HG03571 (cell line): Measurements from ENCODE around the gene MAGEB3.
A peak's percentile ranks its signal among the peaks of the same experiment; 100 is the strongest.
"Not testable (repeated sequence)": the region's sequence is repeated elsewhere in the genome, so short reads cannot be mapped to it uniquely, and the experiment has no call there.

Experiments
- ATAC-seq: cut with Tn5 transposase; IDR thresholded peaks from one replicate; pipeline ENCODE4 v1.9.1; 2021; ENCODE audit not compliant: unreplicated experiment

Gene MAGEB3, protein sequence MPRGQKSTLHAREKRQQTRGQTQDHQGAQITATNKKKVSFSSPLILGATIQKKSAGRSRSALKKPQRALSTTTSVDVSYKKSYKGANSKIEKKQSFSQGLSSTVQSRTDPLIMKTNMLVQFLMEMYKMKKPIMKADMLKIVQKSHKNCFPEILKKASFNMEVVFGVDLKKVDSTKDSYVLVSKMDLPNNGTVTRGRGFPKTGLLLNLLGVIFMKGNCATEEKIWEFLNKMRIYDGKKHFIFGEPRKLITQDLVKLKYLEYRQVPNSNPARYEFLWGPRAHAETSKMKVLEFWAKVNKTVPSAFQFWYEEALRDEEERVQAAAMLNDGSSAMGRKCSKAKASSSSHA

DNA sequence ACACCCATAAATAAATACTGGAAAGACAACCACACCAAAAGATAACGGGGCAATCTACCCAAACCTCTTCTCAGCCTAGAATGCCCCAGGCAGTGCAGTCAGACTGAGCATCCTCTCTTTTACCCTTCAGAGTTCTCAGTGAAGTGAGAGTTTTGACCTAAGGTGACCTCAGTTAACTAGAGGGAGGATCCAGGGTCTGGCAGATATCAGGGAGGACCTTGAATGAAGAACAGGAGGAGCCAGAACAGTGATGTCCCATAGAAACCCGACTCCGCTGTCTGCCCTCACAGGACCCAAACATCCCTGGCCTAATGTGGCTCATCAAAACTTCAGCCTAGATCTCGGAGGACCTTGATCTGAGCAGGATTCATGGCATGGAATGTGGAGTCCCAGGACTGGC lies at the start of gene MAGEB3:
Gene MAGEB3, plus strand, starts transcription at position 263 of the 400 bp plus-strand sequence. CDS start 5,268 bp downstream, outside the sequence.
- ATAC-seq: no peak

DNA sequence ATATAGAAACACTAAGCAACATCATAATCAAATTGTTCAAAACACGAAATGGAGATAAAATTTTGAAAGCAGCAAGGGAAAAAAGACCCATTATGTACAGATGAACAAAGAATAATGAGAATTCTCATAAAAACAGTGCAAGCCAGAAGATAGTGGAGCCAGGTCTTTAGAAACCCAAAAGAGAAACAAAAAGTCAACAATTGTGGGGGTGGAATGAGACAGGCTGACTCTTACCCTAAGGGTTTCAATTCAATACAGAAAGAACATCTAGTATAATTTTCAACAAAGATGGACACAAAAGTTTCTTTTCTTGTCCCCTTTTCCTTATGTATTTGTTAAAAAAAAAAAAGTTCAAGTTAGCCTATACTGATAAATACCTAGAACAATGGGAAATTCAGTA lies 49.1 kb upstream of the MAGEB3 start:
- ATAC-seq: no peak

DNA sequence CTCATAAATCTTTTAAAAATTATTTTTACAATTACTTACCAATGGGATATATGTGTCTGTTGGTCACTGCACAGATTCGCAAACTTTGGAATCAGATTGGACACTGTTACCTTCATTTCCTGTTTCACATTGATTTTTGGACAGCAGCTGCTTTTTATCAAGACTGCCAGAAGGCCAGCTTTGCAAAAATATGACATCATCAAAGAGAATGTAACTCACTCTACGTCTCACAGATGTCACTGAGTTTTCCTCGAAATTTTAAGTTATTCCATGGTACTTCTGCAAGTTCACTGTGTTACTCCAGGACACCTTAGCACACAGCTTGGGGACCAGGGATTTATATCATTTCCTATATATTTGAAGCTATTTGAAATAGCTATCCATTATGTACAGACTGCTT lies 46.9 kb upstream of the MAGEB3 start:
- no peak for ATAC-seq

DNA sequence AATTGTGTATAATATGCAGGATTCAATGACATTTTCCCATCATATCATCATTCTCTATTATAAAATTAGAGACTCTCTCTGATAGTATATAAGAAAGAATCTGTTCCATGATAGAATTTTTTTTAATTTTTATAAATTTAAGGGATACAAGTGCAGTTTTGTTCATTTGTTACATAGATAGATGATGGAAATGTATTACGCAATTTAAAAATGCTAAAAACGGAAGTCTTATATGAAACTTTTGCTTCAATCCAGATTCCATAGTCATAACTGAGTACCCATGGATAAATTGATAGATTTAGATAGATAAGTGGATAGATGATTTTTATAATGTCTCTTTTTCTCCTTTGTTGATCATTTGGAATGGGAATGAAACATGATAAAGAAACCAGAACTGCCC lies 40.0 kb upstream of the MAGEB3 start:
- ATAC-seq: no peak

DNA sequence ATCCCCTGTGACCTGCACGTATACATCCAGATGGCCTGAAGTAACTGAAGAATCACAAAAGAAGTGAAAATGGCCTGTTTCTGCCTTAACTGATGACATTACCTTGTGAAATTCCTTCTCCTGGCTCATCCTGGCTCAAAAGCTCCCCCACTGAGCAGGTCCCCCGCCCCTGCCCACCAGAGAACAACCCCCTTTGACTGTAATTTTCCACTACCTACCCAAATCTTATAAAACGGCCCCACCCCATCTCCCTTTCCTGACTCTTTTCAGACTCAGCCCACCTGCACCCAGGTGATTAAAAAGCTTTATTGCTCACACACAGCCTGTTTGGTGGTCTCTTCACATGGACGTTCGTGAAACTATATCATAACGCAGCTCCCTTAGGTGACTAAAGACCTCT lies 36.5 kb upstream of the MAGEB3 start:
- ATAC-seq: not testable (repeated sequence)

DNA sequence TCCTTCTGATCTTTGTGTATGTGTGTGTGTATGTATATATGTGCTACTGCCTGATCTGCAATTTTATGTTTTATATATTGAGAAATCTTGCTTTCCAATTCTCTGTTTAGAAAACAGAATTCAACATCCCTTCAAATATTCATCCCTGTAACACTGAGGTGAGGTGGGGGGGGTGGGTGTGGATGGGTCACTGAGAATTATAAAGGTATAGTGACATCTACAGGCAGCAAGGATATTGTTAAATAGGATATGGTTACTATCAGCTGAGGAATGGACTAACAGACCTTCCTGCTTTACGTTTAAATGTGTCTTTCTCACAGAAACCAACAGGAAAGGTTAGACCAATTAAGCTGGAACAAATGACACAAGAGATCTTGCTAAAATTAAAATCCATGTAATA lies 34.1 kb upstream of the MAGEB3 start:
- ATAC-seq: no peak

DNA sequence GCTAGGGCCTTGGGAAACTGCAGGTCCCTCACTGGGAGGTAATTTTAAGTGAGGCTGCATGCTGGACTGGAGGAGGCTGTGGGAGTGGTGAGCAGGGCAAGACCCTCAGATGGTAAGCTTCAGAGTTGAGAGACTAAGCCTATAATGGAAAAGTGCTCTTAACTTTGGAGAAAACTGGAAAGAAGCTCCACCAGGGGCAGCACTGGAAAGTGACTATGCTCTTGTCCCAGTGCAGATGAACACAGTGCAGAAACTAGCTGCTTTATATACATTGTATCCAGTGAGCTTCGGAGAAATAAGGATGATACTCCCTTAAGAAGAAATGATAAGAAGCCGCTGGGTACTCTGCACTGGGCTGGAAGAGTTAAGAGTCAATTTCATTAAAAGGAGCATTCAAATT lies 18.3 kb upstream of the MAGEB3 start:
- no peak for ATAC-seq

DNA sequence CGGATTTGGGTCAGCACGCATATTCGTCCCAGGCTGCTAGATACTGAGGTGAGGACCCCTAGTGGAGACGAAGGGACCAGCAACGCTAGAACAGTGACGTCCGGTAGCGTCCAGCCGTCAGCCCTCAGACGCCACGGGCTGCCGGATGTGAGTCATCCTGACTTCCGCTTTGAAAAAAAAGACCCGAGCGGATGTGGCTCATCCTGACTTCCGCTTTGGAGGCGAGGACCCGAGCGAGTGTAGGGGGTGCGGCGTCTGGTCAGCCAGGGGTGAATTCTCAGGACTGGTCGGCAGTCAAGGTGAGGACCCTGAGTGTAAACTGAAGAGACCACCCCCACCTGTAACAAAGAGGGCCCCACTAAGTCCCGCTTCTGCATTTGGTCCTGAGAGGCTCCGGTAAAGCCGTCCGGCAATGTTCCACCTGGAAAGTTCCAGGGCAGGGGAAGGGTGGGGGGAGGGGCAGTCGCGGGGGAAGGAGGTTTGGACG lies 15.1 kb upstream of the MAGEB3 start, which contains the start of gene MAGEB2:
Gene MAGEB2, plus strand, starts transcription at position 207 of the 487 bp plus-strand sequence. CDS start 3,018 bp downstream, outside the sequence.
- no peak for ATAC-seq

DNA sequence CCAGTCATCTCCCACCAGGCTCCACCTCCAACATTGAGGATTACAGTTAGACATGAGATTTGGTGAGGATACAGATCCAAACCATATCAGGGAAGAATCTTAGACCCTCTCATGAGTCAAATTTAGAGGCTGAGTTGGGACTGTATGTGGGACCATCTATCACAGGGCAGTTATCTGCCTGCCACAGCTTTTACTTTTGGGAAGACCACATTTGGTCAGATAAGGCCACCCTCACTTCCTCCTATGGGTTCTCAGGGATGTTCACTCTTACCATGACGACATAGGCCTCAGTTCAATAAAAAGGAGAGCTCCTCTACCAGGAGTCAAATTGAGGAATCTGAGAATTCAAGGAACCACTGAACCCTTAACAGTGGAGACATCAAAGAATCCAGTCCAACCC lies 13.0 kb upstream of the MAGEB3 start:
- ATAC-seq: no peak

DNA sequence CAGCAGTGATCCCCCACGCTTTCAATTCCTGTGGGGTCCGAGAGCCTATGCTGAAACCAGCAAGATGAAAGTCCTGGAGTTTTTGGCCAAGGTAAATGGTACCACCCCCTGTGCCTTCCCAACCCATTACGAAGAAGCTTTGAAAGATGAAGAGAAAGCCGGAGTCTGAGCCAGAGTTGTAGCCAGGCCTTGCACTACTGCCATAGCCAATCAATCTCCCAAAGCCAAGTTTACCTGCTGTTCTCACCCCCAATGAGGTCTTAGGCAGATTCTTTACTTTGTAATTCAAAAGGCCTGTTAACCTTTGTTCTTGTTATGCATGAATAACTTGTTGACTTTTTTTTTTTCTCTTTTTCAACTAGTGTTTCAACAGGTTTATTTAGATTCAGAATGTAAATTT lies 11.1 kb upstream of the MAGEB3 start:
- no peak for ATAC-seq

DNA sequence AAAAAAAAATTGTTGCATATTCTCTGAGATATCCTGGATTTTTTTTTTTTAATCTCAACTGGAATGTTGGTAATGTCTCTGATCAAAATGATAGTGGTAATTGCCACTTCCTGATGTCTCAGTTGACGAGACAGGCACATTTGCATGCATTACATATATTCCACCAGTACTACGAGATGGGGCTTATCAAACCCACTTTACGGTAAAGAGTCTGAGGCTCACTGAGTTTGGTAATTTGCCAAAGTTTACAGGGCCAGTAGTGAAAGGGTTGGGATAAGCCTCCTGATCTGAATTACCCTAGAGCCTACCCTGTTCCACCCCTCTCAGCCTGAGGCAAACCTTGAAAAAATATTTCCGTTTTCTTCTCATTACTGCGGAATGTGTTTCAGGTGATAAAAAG lies 9.8 kb upstream of the MAGEB3 start:
- no peak for ATAC-seq

DNA sequence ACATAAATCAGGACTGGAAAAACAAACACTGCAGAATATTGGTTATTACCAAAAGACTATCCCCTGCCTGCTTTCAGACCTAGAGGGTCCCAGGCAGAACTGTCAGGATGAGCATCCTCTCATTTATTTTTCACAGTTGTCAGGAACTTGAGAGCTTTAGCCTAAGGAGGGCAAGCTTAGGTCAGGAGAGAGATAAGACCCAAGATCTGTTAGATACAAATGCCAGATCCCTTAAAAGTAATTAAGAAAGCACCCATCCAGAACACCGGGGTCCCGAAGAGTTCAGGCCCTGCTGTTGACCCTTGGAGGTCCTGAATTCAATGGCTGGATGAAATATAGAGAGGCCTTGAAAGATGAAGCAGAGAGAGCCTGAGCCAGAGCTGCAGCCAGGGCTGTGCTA lies 5.9 kb upstream of the MAGEB3 start:
- ATAC-seq: no peak

DNA sequence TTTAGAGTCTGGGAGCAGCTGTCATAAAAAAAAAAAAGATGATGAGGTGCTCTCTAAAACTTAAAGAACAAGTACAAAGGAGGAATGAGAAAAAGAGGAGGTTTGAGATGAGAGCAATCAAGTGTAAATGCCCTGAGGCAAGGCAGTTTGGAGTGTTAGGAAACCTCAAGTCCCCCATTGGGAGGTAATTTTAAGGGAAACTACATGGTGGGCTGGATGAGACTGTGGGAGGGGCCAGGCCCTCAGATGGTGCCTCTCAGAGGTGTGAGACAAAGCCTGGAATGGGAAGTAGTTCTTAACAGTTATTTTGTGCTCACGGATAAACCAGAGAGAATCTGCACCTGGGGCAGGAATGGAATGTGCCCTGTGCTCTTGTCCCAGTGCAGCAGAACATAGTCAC lies 1.9 kb upstream of the MAGEB3 start:
- no peak for ATAC-seq

DNA sequence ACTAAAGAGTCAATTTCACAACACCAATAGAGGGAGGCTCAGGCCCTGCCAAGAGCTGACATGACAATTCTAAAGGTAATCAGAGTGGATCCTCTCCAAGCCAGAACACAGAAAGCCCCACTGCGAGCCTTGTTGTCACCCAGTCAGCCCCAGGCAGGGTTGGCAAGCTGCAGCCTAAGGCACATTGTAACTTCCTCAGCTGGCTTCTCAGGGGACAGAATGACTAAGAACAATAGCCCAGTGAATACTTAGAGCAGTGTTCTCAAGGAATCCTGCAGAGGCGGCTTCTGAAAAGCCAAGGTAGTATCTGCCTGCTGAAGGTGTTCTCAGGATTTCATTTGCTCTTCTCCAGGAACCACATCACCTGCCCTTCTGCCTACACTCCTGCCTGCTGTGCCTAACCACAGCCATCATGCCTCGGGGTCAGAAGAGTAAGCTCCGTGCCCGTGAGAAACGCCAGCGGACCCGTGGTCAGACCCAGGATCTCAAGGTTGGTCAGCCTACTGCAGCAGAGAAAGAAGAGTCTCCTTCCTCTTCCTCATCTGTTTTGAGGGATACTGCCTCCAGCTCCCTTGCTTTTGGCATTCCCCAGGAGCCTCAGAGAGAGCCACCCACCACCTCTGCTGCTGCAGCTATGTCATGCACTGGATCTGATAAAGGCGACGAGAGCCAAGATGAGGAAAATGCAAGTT lies 11.4 kb downstream of the MAGEB3 start, which contains the start of gene MAGEB4:
Gene MAGEB4, plus strand, starts transcription at position 277 of the 692 bp plus-strand sequence. Its CDS starts 136 bp downstream, at position 413.
- ATAC-seq: no peak

DNA sequence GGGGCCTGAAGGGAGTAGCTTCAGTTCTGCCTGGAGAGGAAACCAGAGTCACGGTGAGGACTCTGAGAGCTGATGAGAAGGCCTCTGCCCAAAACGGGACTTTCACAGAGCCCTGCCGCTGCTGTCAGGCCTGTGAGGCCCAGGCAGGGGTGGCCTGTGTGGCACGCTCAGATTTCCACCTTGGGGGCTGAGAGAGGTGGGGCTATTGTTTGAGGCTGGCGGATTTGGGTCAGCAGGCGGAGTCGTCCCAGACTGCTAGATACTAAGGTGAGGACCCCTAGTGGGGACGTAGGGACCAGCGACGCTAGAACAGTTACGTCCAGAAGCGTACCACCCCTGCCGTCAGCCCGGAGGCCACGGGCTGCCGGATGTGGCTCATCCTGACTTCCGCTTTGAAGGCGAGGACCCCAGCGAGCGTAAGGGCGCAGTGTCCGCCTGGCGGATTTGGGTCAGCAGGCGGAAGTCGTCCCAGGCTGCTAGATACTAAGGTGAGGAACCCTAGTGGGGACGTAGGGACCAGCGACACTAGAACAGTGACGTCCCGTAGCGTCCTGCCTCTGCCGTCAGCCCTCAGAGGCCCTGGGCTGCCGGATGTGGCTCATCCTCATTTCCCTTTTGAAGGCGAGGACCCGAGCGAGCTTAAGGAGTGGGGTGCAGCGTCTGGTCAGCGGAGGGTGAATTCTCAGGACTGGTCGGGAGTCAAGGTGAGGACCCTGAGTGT lies 16.5 kb downstream of the MAGEB3 start, which contains the start of gene MAGEB1:
Gene MAGEB1, plus strand, starts transcription at position 378 of the 721 bp plus-strand sequence. CDS start 3,348 bp downstream, outside the sequence.
- ATAC-seq: no peak

DNA sequence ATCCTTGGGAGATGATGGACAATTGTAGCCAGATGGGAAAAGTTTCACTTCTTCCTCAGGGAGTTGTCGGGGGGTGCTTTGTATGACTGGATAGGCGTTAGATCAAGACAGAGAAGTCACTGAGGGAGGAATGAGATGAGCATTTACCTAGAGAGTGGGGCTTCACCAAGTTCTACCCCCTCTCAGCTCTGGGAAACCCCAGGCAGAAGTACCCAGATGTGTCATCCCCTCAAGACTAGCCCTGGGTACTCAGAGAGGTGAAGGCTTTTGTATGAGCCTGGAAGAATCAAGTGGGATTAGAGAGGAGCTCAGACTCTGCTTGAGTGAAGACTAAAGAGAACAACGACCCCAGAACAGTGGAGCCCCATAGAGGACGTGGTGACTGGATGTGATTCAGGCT lies 18.4 kb downstream of the MAGEB3 start:
- ATAC-seq: peak; percentile 62

DNA sequence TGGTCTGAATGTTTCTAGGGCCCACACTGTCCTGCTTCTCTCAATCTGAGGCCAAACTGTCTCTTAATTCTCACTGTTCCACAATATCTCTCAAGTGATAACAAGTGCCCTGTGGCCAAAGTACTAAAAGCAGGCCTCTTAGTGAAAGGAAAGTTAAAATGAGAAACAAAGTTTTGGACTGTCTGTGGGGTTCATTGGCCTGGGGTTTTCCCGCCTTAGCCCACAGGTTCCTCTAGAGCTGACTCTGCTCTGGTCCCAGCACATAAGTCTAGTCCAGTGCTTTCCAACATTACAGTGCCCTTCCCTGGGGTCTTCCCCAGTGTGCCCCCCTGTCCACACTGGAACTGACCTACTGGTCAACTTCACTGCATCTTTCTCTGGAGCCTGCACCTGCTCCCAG lies 22.8 kb downstream of the MAGEB3 start:
- no peak for ATAC-seq

DNA sequence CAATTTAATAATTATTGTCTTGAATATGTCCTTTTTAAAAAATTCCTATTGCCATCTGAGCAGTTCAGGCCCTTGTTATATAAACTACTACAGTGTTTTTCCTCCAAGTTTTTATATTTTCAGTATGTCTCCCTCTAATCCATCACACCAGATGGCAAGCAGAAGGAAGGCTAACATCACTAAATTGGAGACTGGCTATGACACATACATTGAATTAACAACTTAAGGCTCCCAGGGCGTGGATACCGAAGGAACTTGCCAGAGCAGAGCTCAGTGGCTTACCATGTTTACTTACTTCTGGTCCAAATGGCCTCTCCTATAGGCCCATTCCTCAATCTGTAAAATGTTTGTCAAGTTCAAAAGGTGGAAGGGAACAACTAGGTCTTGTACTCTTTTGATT lies 29.5 kb downstream of the MAGEB3 start:
- no peak for ATAC-seq

DNA sequence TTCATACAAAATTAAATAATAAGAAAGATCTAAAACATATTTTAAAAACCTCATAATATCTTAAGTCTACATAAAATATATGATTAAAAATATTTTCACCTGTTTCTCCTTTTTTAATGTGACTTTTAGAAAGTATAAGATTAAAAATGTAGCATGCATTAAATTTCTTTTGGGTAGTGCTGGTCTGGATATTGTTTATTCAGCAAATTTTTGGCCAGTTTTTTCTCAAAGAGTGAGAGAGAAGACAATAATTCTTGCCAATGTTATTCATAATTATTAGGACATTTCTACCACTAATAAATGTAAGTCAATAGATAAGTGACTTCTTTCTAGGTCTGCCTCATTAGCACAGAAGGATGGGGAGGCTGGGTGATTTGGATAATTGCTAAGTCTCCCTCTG lies 30.6 kb downstream of the MAGEB3 start:
- ATAC-seq: no peak

DNA sequence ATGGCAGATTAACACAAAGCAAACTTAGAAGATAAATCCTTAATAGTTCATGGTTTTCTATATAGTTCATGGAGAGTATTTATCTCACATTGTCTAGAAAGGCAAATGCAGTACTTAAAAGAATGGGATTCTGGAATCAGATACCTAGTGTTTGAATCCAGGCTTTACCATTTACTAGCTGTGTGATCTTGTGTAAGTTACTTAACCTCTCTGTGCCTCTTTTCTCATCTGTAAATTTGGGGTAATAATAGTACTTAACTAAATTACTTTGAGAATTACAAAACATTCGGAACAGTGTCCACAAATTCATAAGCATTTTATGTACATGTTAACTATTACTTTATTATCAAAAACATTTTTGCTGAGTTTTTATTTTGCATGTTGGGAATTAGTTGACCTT lies 32.3 kb downstream of the MAGEB3 start:
- no peak for ATAC-seq

DNA sequence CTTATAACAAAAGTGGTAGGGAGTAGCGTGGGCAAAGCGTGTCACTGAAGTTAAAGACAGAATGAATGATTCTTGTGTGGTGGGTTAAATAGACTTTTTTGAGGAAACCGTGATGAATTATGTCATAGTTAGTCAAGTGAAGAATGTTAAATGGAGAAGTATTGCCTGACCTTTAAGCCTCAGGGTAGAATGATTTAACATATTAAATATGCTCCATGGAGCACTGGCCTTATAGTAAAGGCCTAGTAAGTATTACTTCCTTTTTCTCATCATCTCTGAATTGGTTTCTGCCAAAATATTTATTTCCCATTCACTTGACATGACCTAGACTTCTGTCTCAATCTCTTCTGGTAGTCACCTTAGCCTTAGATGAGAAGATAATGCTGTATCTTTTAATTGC lies 40.2 kb downstream of the MAGEB3 start:
- no peak for ATAC-seq
